Smooth muscle cell (in vitro differentiated cells): Measurements from ENCODE around the gene SLC41A2. TPM values are rescaled to one million over a fixed set of nuclear protein-coding genes. Genes with fewer than 3 reads are reported as not detected.
A peak's percentile ranks its signal among the peaks of the same experiment; 100 is the strongest.

Experiments
- DNase-seq: peaks from one replicate; lab custom pipeline; 2025; ENCODE audit not compliant: unreplicated experiment; lab: John Stamatoyannopoulos, UW
- H2AFZ ChIP-seq: fragments of 200-600 bp; sonication (generic); 2 replicates; pipeline ENCODE4 v1.6.0; 2016; ENCODE audit warnings: antibody characterized with exemption, low read depth, mild to moderate bottlenecking
- H3F3A ChIP-seq: fragments of 200-600 bp; sonication (generic); 2 replicates; pipeline ENCODE4 v1.6.0; 2017; ENCODE audit warnings: antibody characterized with exemption, low read depth
- H3K27ac ChIP-seq: fragments of 200-600 bp; sonication (generic); 2 replicates; pipeline ENCODE4 v1.5.1; 2016; ENCODE audit warnings: low read depth, mild to moderate bottlenecking
- H3K27me3 ChIP-seq: fragments of 200-600 bp; sonication (generic); 2 replicates; pipeline ENCODE4 v1.6.1; 2016; ENCODE audit warnings: low read depth, mild to moderate bottlenecking
- H3K36me3 ChIP-seq: fragments of 200-600 bp; sonication (generic); 2 replicates; pipeline ENCODE4 v1.5.1; 2016; ENCODE audit warnings: low read depth
- H3K4me1 ChIP-seq: fragments of 200-600 bp; sonication (generic); 2 replicates; pipeline ENCODE4 v1.5.1; 2016; ENCODE audit warnings: low read depth
- H3K4me2 ChIP-seq: fragments of 200-600 bp; sonication (generic); 2 replicates; pipeline ENCODE4 v1.6.0; 2016; ENCODE audit warnings: mild to moderate bottlenecking
- H3K4me3 ChIP-seq: fragments of 200-600 bp; sonication (generic); 2 replicates; pipeline ENCODE4 v1.5.1; 2016; ENCODE audit warnings: mild to moderate bottlenecking
- H3K79me2 ChIP-seq: fragments of 200-600 bp; sonication (generic); 2 replicates; pipeline ENCODE4 v1.6.0; 2016; ENCODE audit warnings: low read depth, mild to moderate bottlenecking
- H3K9ac ChIP-seq: fragments of 200-600 bp; sonication (generic); 2 replicates; pipeline ENCODE4 v1.6.0; 2016; ENCODE audit warnings: low read depth
- H3K9me3 ChIP-seq: fragments of 200-600 bp; sonication (generic); replicated peaks from 2 replicates; pipeline ENCODE4 v1.5.1; 2016; ENCODE audit warnings: low read depth
- H4K20me1 ChIP-seq: fragments of 200-600 bp; sonication (generic); 2 replicates; pipeline ENCODE4 v1.6.0; 2016; ENCODE audit warnings: low read depth
- CTCF ChIP-seq: fragments of 200-600 bp; sonication (generic); IDR thresholded peaks from 2 replicates; pipeline ENCODE4 v1.5.1; 2017; ENCODE audit warnings: borderline replicate concordance, mild to moderate bottlenecking, antibody characterized with exemption; ENCODE audit not compliant: insufficient read depth, poor library complexity, severe bottlenecking
- WGBS: methylation state at CpG from one replicate; pipeline ENCODE4 v1.1.7; 2016; ENCODE audit warnings: low lambda C conversion rate; 5-methylcytosine and 5-hydroxymethylcytosine counted together
- polyA plus RNA-seq: library from polyadenylated mRNA; unstranded; fragments of >200 nt; fragmentation: Nextera tagmentation; extraction: Ambion mirVana; gene quantifications from 2 replicates; pipeline ENCODE4 v1.2.1, GENCODE V29; 2016
- total RNA-seq: library from RNA; depleted of rRNA; stranded (reverse); fragments of >200 nt; gene quantifications from 2 replicates; pipeline ENCODE4 v1.2.3, GENCODE V29; 2014

Gene SLC41A2
- total and polyA plus RNA-seq, 2 experiments from 2014 or later: 2.6 to 11.4 TPM

GRCh38 chr12:104958805-104959334 lies 780 bp upstream of the SLC41A2 start:
- TF ChIP-seq CTCF: no peak
- Histone ChIP-seq H3F3A (peaks cover 6% of the 10 kb centered on the region), H3K4me1 (no peaks in the 10 kb centered on the region), H3K27me3 (peaks cover 8% of the 10 kb centered on the region), H4K20me1 (no peaks in the 10 kb centered on the region), H3K9me3 (no peaks in the 10 kb centered on the region), H3K4me3 (peak overlapping the region; percentile 86), H3K4me2 (peak overlapping the region; percentile 89), H3K9ac (peak overlapping the region; percentile 92), H3K27ac (peak overlapping the region; percentile 81), H3K79me2 (no peaks in the 10 kb centered on the region), H3K36me3 (no peaks in the 10 kb centered on the region), H2AFZ (peak overlapping the region; percentile 90)
- no peak for DNase-seq
- WGBS: 53% methylated on average over 14 of the region's 14 CpGs

- Histone ChIP-seq H2AFZ (peak overlapping the region; percentile 92), H3K27ac (no peak overlapping the region), H3K4me1 (no peaks in the 10 kb centered on the region), H3K36me3 (no peaks in the 10 kb centered on the region), H3F3A (peaks cover 6% of the 10 kb centered on the region), H3K79me2 (no peaks in the 10 kb centered on the region), H3K4me3 (peak overlapping the region; percentile 86), H3K9ac (peak overlapping the region; percentile 72), H3K27me3 (peaks cover 8% of the 10 kb centered on the region), H3K4me2 (peak overlapping the region; percentile 89), H3K9me3 (no peaks in the 10 kb centered on the region), H4K20me1 (no peaks in the 10 kb centered on the region)
- no peak for DNase-seq
- 2% methylated on average over 11 of the region's 31 CpGs for WGBS
- no peak for TF ChIP-seq CTCF
Observed at GRCh38 chr12:104957719-104958000, 430 bp downstream of the SLC41A2 start.

- H3K4me2 ChIP-seq: peak overlapping the region; percentile 89
- peak overlapping the region; percentile 72 for H3K9ac ChIP-seq
- no peaks in the 10 kb centered on the region for H3K36me3 ChIP-seq
- H3K4me3 ChIP-seq: peak overlapping the region; percentile 86
- no peak for TF ChIP-seq CTCF
- H3K4me1 ChIP-seq: no peaks in the 10 kb centered on the region
- no peak overlapping the region for H3K27ac ChIP-seq
- H2AFZ ChIP-seq: peak overlapping the region; percentile 92
- H4K20me1 ChIP-seq: no peaks in the 10 kb centered on the region
- no peaks in the 10 kb centered on the region for H3K9me3 ChIP-seq
- peaks cover 8% of the 10 kb centered on the region for H3K27me3 ChIP-seq
- H3F3A ChIP-seq: peaks cover 6% of the 10 kb centered on the region
- WGBS: 51% methylated on average over 13 of the region's 13 CpGs
- no peak for DNase-seq
- H3K79me2 ChIP-seq: no peaks in the 10 kb centered on the region
Observed at GRCh38 chr12:104956870-104957718, 996 bp downstream of the SLC41A2 start.

GRCh38 chr12:104955703-104956102 lies 2.4 kb downstream of the SLC41A2 start:
- Histone ChIP-seq H2AFZ (no peak overlapping the region), H3K9me3 (no peaks in the 10 kb centered on the region), H3K4me1 (no peaks in the 10 kb centered on the region), H3K4me2 (no peak overlapping the region), H3F3A (peaks cover 6% of the 10 kb centered on the region), H3K79me2 (no peaks in the 10 kb centered on the region), H4K20me1 (no peaks in the 10 kb centered on the region), H3K27me3 (peaks cover 8% of the 10 kb centered on the region), H3K36me3 (no peaks in the 10 kb centered on the region), H3K27ac (no peak overlapping the region), H3K9ac (no peak overlapping the region), H3K4me3 (no peak overlapping the region)
- TF ChIP-seq CTCF: no peak
- DNase-seq: no peak
- 96% methylated on average over 2 of the region's 2 CpGs for WGBS
